Measurements from ENCODE around the gene C9orf50.

GRCh38 chr9:129647635-129648034, 26.7 kb upstream of the C9orf50 start:
- TF ChIP-seq EZH2 (IDR thresholded peaks at IDR 0.05; ENCODE audit: low read depth), result no peak
- TF ChIP-seq CTCF (conservative IDR thresholded peaks at IDR 0.05), result no peak
